HG03575 (cell line): Measurements from ENCODE around the gene UBA1.
"Not testable (repeated sequence)": the region's sequence is repeated elsewhere in the genome, so short reads cannot be mapped to it uniquely, and the experiment has no call there.

ENCODE experiments used
- ATAC-seq: cut with Tn5 transposase; IDR thresholded peaks from one replicate; pipeline ENCODE4 v1.9.1; 2021; ENCODE audit not compliant: unreplicated experiment, insufficient number of reproducible peaks, low FRiP score; ENCODE audit errors: extremely low read depth

Gene UBA1

GRCh38 chrX:47240619-47241018 lies 47.0 kb downstream of the UBA1 start:
- ATAC-seq = no peak

GRCh38 chrX:47241201-47242011 lies 47.8 kb downstream of the UBA1 start:
- no peak for ATAC-seq

GRCh38 chrX:47242321-47242720 lies 48.7 kb downstream of the UBA1 start:
- no peak for ATAC-seq

GRCh38 chrX:47243351-47243750 lies 49.7 kb downstream of the UBA1 start:
- no peak for ATAC-seq

GRCh38 chrX:47244676-47245075 lies 51.0 kb downstream of the UBA1 start:
- ATAC-seq = no peak

GRCh38 chrX:47245156-47245555 lies 51.5 kb downstream of the UBA1 start:
- no peak for ATAC-seq

- no peak for ATAC-seq
Measured at GRCh38 chrX:47247206-47247998, 53.8 kb downstream of the UBA1 start.

- ATAC-seq = no peak
Measured at GRCh38 chrX:47247999-47248320, 54.3 kb downstream of the UBA1 start.

GRCh38 chrX:47248576-47248975 lies 54.9 kb downstream of the UBA1 start:
- ATAC-seq = no peak

GRCh38 chrX:47250017-47250347 lies 56.4 kb downstream of the UBA1 start:
- ATAC-seq = no peak

GRCh38 chrX:47257620-47258019 lies 64.0 kb downstream of the UBA1 start:
- not testable (repeated sequence) for ATAC-seq
